ENCODE measurements around the gene MMD.

The MMD gene

DNA sequence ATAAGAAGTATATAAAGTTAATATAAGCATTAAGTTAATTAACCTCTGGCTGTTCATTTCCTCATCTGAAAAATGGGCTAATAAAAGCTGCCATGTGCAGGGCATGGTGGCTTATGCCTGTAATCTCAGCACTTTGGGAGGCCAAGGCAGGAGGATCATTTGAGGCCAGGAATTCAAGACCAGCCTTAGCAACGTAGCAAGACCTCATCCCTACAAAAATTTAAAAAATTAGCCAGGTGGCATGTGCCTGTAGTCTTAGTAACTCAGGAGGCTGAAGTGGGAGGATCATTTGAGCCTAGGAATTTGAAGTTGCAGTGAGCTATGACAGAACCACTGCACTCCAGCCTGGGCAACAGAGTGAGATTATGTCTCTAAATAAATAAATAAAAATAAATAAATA lies 40.6 kb upstream of the MMD start:
- no peak for TF ChIP-seq EP300 (IDR thresholded peaks at IDR 0.05; ENCODE audit: borderline replicate concordance)
- TF ChIP-seq, protein P1, sequence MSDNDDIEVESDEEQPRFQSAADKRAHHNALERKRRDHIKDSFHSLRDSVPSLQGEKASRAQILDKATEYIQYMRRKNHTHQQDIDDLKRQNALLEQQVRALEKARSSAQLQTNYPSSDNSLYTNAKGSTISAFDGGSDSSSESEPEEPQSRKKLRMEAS (IDR thresholded peaks at IDR 0.05) = no peak
- TF ChIP-seq, protein P2, sequence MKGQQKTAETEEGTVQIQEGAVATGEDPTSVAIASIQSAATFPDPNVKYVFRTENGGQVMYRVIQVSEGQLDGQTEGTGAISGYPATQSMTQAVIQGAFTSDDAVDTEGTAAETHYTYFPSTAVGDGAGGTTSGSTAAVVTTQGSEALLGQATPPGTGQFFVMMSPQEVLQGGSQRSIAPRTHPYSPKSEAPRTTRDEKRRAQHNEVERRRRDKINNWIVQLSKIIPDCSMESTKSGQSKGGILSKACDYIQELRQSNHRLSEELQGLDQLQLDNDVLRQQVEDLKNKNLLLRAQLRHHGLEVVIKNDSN (IDR thresholded peaks at IDR 0.05) = no peak
- TF ChIP-seq CREB1 (IDR thresholded peaks at IDR 0.05; ENCODE audit: low read depth) = no peak
- no peak for TF ChIP-seq RAD21 (IDR thresholded peaks at IDR 0.05; ENCODE audit: low read depth)
- TF ChIP-seq EGR1 (IDR thresholded peaks at IDR 0.05) = no peak
- TF ChIP-seq NFIC (IDR thresholded peaks at IDR 0.05) = no peak
- no peak for TF ChIP-seq FOXM1 (IDR thresholded peaks at IDR 0.05; ENCODE audit: borderline replicate concordance, low read depth)
- TF ChIP-seq TAF1 (IDR thresholded peaks at IDR 0.05; ENCODE audit: low read depth) = no peak
- no peak for TF ChIP-seq YY1 (IDR thresholded peaks at IDR 0.05; ENCODE audit: low read depth)
- no peak for TF ChIP-seq ZBTB7A (IDR thresholded peaks at IDR 0.05; ENCODE audit: low read depth)
- TF ChIP-seq, protein P3, sequence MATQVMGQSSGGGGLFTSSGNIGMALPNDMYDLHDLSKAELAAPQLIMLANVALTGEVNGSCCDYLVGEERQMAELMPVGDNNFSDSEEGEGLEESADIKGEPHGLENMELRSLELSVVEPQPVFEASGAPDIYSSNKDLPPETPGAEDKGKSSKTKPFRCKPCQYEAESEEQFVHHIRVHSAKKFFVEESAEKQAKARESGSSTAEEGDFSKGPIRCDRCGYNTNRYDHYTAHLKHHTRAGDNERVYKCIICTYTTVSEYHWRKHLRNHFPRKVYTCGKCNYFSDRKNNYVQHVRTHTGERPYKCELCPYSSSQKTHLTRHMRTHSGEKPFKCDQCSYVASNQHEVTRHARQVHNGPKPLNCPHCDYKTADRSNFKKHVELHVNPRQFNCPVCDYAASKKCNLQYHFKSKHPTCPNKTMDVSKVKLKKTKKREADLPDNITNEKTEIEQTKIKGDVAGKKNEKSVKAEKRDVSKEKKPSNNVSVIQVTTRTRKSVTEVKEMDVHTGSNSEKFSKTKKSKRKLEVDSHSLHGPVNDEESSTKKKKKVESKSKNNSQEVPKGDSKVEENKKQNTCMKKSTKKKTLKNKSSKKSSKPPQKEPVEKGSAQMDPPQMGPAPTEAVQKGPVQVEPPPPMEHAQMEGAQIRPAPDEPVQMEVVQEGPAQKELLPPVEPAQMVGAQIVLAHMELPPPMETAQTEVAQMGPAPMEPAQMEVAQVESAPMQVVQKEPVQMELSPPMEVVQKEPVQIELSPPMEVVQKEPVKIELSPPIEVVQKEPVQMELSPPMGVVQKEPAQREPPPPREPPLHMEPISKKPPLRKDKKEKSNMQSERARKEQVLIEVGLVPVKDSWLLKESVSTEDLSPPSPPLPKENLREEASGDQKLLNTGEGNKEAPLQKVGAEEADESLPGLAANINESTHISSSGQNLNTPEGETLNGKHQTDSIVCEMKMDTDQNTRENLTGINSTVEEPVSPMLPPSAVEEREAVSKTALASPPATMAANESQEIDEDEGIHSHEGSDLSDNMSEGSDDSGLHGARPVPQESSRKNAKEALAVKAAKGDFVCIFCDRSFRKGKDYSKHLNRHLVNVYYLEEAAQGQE (IDR thresholded peaks at IDR 0.05; ENCODE audit: low read depth) = no peak
- no peak for TF ChIP-seq TCF12 (IDR thresholded peaks at IDR 0.05; ENCODE audit: low read depth)

DNA sequence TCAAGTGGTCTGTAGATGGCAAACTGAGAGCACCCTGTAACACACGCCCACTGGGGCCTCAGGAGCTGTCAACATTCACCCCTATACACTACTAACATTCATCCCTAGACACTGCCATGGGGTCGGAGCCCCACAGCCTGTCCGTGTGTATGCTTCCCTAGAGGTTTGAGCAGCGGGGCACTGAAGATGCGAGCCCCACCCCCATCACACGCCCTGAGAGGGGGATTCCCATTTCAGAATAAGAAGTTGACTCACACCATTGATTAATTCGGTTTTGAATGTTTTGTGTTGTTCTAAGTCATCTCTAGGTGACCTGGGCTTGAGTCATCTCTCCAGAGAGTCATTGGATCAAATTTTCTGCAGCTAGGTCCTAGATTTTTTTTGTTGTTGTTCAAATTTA lies 37.3 kb upstream of the MMD start:
- TF ChIP-seq, protein P3 (IDR thresholded peaks at IDR 0.05; ENCODE audit: low read depth) = no peak
- TF ChIP-seq TAF1 (IDR thresholded peaks at IDR 0.05; ENCODE audit: low read depth) = no peak

DNA sequence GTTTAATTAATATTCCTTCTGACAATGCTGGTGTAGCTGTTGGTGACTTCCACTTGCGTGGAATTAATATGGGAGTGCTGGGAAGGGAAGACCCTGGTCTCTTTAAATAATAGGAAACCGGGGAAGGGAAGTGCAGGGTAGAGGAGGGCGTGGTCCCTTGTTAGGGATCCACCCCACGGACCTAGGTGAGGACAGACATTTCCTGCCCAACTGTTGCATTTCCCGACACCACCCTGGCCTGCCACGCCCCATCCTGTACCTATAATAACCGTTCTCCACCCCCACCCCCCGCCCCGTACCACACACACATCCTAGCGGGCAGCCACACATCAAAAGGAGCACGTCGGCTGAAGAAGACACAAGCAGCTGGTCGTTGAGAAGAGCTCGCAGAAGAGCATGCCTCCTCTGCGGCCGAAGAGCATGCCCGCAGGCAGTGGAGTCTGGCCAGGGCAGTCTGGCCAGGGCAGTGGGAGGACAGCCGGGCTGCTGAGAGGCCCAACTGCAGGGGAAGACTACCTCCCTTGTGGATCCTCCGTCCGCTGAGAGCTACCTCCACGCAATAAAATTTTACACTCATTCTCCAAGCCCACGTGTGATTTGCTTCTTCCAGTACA lies 36.8 kb upstream of the MMD start:
- TF ChIP-seq YY1 (IDR thresholded peaks at IDR 0.05; ENCODE audit: low read depth) (no peak), NFIC (IDR thresholded peaks at IDR 0.05) (no peak), CREB1 (IDR thresholded peaks at IDR 0.05; ENCODE audit: low read depth) (no peak), EGR1 (IDR thresholded peaks at IDR 0.05) (no peak), ZBTB7A (IDR thresholded peaks at IDR 0.05; ENCODE audit: low read depth) (no peak)
- TF ChIP-seq, protein P1 (IDR thresholded peaks at IDR 0.05) = no peak

DNA sequence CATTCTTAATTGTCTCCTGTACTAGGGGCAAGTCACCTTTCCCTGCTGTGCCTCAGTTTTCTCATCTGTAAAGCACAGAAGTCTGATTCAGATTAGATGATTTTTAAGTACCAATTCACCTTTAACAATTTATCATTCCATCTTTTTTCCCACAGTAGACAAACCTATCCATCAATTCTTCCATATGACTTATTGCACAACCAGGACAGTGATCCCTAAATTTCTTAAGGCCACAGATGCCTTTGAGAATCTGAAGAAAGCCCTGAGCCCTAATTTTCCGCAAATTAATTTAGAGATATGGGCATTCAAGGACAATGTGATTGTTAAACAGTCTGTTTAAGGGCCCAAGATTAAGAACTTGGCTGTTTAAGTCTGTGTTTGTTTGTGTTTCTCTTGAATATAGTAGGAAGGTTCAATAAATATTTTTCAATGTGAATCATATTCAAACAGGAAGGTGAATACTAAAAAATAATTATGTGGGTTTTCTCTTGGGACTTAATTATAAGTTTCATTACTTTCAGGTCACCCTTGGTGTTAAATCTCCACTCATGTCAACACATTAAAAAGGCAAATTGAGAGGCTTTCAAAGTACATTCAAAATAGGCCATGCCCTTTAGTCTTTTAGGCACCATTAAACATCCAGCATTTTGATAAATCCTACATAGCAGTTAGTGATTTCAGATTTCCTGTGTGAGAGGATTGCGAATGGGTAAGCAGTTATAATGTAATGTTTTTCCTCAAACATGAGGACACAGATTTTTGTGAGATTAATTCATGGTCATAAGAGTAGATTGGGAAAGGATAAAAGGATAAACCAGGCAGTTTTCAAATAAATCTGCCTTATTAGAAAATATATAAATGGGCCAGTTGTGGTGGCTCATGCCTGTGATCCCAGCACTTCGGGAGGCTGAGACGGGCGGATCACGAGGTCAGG lies 34.9 kb upstream of the MMD start:
- TF ChIP-seq EGR1 (IDR thresholded peaks at IDR 0.05) = no peak
- no peak for TF ChIP-seq TAF1 (IDR thresholded peaks at IDR 0.05; ENCODE audit: low read depth)
- TF ChIP-seq CEBPB (IDR thresholded peaks at IDR 0.05) = no peak
- TF ChIP-seq, protein P2 (IDR thresholded peaks at IDR 0.05) = no peak
- TF ChIP-seq RAD21 (IDR thresholded peaks at IDR 0.05; ENCODE audit: low read depth) = no peak
- TF ChIP-seq YY1 (IDR thresholded peaks at IDR 0.05; ENCODE audit: low read depth) = no peak
- TF ChIP-seq, protein P3 (IDR thresholded peaks at IDR 0.05; ENCODE audit: low read depth) = no peak
- TF ChIP-seq ZBTB7A (IDR thresholded peaks at IDR 0.05; ENCODE audit: low read depth) = no peak
- TF ChIP-seq, protein P1 (IDR thresholded peaks at IDR 0.05) = no peak
- TF ChIP-seq FOXM1 (IDR thresholded peaks at IDR 0.05; ENCODE audit: borderline replicate concordance, low read depth) = no peak
- no peak for TF ChIP-seq TCF12 (IDR thresholded peaks at IDR 0.05; ENCODE audit: low read depth)
- TF ChIP-seq TEAD4 (IDR thresholded peaks at IDR 0.05) = no peak
- TF ChIP-seq EP300 (IDR thresholded peaks at IDR 0.05; ENCODE audit: borderline replicate concordance) = no peak
- no peak for TF ChIP-seq NFIC (IDR thresholded peaks at IDR 0.05)
- TF ChIP-seq CREB1 (IDR thresholded peaks at IDR 0.05; ENCODE audit: low read depth) = no peak
